ENCODE data around the gene SOAT1. TPM values are rescaled to one million over a fixed set of nuclear protein-coding genes. Genes with fewer than 3 reads are reported as not detected.
"Not testable (repeated sequence)": the region's sequence is repeated elsewhere in the genome, so short reads cannot be mapped to it uniquely, and the experiment has no call there.

SOAT1 gene
- total RNA-seq, 1 donor: 7.5 TPM

DNA sequence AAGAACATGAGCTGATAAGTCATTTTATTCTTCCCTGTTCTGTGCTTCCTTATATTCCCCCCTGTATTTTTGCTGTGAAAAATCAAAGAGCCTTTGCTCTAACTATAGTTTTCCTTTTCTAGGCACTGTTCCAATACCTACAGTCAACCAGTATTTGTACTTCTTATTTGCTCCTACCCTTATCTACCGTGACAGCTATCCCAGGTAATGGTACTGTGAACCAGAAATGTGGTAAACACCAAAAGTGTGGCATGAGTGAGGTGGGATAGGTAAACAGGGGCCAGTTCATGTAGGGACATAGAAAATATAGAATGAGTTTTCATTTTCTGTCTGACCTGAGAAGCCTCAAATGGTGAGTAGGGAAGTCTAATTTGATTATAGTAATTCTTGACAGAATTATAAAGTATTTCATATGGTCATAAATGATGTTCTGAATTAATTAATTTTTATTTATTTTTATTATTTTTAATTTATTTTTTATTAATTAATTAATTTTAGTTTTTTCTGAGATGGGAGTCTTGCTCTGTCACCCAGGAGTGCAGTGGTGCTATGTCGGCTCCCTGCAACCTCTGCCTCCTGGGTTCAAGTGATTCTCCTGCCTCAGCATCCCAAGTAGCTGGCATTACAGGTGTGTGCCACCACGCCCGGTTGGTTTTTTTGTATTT, 49.3 kb downstream of the SOAT1 start:
- DNase-seq (ENCODE audit: low read depth in 2 of 3, low spot score in 2 of 3): no peak

DNA sequence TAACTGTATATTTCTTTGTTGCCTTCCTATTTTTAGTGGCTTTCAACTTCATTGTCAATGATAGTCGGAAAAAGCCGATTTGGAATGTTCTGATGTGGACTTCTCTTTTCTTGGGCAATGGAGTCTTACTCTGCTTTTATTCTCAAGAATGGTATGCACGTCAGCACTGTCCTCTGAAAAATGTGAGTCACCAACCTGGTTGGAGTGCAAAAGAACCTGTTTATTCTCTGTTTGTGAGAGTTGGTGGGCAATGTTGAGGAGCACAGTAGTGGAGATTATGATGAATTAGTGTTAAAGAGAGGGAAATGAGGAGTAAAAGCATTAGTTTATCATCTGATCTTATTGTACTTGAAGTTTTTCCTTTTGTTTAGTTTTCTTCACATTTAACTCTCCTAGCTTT, 57.7 kb downstream of the SOAT1 start:
- no peak for DNase-seq (ENCODE audit: low read depth in 2 of 3, low spot score in 2 of 3)

DNA sequence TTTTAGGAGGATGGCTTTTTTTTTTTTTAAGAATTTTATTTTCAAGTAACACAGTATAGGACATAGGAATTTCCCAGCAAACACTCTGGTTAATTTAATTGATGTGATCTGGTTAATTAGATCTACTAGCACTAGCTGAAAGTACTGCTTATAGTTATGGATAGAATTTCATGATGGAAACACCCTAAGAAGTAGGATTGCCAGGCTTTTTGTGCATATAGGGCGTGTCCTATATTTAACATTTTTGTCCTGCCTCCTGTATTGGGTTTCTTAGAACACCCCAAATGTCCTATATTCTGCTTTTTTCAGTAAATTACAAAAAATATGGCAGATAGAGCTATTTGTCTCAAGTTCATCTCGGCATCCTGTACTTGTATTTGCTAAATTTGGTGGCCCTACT, 58.6 kb downstream of the SOAT1 start:
- no peak for DNase-seq (ENCODE audit: low read depth in 2 of 3, low spot score in 2 of 3)

DNA sequence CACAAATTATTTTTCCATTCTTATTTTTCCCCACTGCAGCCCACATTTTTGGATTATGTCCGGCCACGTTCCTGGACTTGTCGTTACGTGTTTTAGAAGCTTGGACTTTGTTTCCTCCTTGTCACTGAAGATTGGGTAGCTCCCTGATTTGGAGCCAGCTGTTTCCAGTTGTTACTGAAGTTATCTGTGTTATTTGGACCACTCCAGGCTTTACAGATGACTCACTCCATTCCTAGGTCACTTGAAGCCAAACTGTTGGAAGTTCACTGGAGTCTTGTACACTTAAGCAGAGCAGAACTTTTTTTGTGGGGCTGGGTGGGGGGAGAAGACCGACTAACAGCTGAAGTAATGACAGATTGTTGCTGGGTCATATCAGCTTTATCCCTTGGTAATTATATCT, 59.9 kb downstream of the SOAT1 start:
- no peak for DNase-seq (ENCODE audit: low read depth in 2 of 3, low spot score in 2 of 3)

DNA sequence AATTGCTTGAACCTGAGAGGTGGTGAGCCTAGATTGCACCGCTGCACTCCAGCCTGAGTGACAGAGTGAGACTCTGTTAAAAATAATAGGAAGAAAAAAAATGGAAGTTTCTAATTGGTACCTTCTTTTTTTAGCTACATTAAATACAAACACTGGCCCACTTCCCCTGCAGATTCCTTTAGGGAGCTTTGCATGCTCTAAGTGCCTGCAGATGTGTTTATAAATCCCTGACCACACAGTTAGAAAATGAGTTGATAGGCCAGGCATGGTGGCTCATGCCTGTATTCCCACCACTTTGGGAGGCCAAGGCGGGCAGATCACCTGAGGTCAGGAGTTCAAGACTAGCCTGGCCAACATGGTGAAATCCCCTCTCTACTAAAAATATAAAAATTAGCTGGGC, 68.0 kb downstream of the SOAT1 start:
- DNase-seq (ENCODE audit: low read depth in 2 of 3, low spot score in 2 of 3): not testable (repeated sequence)

DNA sequence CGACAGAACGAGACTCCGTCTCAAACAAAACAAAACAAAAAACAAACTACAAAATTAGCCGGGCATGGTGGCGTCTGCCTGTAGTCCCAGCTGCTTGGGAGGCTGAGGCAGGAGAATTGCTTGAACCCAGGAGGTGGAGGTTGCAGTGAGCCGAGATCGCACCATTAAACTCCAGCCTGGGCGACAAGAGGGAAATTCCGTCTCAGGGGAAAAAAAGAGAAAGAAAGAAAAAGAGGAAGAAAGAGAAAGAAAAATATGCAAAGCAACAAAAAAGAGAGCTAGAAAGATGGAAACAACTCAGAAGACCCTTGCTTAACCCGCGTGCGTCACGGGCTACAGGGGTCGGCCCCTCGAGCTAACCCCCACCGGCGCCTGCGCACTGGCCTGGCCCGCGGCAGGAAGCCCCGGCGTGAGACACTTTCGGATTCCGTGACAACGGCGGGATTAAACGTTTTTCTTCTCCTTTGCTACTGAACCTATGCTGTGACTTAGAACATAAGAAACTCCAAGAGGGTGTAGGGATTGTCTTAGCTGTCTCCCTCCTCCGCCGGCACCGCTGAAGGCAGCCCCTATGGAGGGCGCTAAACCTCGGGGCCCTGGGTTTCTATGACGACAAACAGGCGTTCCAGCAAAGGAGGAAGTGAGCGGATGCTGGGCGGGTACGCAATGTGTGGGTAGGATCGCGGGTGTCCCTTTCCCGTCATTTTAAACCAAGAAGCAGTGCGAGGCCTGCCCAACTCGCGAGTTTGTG, 71.9 kb downstream of the SOAT1 start, which contains the start of gene AXDND1:
AXDND1 (plus strand) TSS at position 630 of the 751 bp plus-strand sequence. CDS start 539 bp downstream, outside the sequence.
- peak; percentile 81 to 97 (median 93) for DNase-seq (ENCODE audit: low read depth in 2 of 3, low spot score in 2 of 3)

DNA sequence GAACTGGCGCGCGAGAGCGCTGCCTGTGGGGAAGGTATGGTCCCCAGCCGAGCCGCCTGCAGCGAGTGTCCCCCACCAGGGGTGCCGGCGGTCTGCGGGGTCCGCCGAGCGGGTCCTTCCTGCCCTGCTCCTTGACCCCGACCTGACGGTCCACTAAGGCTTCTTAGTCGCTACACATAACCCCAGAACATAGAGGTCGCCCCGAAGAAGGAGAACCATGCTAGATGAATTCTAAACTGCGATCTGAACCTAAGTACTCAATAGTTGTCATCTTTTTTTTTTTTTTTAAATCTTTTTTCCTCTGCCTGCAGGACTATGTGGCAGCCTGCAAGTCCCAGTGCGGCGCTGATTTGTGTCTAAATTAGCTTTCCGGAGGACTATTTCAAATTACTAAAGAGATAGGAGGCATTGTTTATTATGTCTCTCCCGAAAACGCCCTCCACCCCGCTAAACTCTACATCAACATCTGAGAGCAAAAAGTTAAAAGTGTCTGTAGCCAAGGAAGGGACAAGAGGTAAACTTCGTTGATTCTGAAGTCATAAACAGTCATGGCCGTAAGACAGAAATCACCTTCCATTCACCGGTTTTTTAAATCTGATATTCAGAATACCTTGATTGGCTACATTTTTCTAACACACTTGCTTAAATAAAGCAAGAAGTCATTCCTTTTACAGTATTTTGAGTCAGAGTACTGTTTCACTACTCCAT, 72.7 kb downstream of the SOAT1 start:
- DNase-seq (ENCODE audit: low read depth in 2 of 3, low spot score in 2 of 3): peak in 2 of 3 donors; percentile 16 to 55

DNA sequence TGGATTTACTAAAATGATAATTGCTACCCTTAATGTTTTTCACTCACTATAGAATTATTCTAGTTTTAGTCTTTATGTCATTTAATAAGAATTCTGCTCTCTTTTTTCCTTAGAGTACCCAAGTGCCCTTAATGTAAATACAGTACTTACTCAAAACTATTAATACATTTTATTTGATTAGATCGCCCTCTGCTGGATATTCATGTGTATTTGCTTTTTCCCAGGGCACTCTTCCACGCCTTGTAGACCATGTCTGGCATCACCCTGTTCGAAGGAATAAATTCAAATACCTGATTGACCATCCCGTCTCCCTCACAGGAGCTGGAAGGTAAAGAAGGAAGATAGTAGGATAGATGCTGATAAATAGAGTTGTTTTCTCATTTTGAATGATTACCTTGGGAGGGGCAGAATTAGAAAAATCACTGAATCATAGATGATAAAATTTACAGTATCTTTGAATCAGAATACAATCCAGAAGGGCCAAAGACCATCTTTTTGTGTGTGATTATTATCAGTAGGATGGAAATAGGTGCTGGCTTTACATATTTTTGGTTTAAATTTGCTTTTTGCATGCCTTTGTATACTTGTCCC, 76.2 kb downstream of the SOAT1 start:
- peak; percentile 33 to 80 (median 57) for DNase-seq (ENCODE audit: low read depth in 2 of 3, low spot score in 2 of 3)

DNA sequence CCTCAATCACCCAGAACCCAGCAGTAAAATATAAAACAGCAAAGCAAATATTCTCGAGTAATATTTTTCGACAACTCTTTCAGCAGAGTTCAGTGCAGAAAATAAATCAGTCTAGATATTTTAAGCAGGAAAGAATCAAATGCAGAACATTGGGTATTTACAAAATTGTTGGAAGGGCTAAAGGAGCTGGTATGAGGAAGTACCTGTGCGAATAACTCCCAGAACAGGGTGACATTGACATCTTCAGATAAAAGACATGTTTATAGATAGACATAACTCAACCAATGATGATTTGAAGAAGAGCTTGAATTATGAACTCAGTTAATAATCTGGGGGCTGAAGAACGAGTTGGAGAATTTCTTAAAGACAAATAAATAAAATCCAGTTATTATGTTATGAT, 78.6 kb downstream of the SOAT1 start:
- DNase-seq (ENCODE audit: low read depth in 2 of 3, low spot score in 2 of 3): no peak

DNA sequence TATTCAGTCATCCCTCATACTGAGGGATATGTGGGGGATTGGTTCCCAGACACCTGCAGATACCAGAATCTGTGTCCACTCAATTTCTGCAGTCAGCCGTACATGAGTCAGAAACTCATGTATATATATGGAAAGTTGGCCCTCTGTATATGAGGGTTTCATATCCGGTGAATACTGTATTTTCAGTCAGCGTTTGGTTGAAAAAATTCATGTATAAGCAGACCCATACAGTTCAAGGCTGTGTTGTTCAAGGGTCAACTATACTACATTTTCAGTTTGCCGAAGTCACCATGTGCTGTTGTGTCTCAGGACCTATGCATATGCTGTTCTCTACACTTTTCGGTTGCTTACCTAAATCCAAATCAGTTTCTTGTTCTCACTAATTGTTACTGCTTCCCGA, 82.6 kb downstream of the SOAT1 start:
- DNase-seq (ENCODE audit: low read depth in 2 of 3, low spot score in 2 of 3): no peak

DNA sequence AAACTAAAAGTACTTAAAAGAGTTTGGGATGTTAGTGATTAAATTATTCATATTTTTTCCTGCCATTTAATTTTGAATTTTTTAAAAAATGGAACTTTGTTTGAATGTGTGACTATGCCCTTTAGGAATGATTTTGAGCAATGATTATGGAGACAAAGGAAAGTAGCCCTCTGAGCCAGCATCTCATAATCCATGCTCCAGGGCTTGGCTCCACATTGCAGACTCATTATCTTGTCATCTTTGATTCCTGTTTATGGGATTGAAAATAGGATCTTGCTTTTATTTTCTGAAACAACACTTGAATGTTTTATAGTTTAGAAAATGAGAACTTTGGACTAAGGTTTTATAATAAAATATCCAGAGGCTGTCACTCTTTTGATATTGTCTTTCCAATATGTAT, 86.7 kb downstream of the SOAT1 start:
- DNase-seq (ENCODE audit: low read depth in 2 of 3, low spot score in 2 of 3): no peak

DNA sequence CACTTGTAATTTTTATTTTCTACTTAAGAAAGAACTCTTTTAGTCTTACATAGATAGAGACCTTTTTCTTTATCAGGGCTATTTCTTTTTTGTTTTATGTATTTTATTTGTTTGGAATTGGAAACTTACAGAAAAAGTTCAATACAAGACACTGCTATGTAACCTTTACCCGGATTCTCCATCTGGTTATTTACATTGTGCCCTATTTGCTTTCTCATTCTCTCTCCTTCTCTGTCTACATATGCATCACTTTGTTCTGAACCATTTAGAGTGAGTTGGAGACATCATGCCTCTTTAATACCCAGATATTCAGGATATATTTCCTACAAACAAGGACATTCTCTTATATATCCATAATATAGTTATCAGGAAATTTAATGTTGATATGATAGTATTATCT, 90.4 kb downstream of the SOAT1 start:
- DNase-seq (ENCODE audit: low read depth in 2 of 3, low spot score in 2 of 3): no peak

DNA sequence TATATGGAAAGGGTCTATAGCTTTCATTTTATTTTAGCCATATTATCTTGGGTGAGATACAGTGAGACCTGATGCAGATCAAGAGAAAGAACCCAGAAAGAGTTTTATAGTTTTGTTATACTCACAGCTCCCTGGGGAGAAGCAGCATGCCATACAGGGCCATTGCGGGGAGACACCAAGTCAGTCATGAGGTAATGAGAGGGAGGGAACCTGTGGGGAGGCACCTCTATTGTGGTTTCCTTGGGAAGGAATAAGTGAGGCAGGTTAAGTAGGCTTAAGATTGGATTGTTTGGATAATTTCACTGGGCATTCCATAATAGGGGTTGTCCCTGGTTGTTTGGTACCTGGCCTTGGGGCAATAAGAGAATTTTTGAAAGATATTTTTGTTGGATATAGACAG, 91.9 kb downstream of the SOAT1 start:
- no peak for DNase-seq (ENCODE audit: low read depth in 2 of 3, low spot score in 2 of 3)

DNA sequence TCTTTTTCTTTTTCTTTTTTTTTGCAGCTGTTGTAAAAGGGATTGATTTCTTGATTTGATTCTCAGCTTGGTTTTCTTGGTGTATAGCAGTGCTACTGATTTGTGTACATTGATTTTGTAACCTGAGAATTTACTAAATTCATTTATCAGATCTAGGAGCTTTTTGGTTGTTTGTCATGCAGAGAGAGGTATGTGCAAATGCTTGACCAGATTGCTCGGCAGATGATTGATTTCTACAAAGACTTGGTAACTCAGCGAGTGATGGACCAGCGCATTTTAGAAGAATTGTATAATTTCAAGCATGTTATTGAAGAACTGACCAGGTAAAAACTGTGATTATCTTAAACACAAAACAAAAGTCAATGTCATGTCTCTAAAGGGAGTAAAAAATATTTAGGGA, 100.1 kb downstream of the SOAT1 start:
- no peak for DNase-seq (ENCODE audit: low read depth in 2 of 3, low spot score in 2 of 3)

DNA sequence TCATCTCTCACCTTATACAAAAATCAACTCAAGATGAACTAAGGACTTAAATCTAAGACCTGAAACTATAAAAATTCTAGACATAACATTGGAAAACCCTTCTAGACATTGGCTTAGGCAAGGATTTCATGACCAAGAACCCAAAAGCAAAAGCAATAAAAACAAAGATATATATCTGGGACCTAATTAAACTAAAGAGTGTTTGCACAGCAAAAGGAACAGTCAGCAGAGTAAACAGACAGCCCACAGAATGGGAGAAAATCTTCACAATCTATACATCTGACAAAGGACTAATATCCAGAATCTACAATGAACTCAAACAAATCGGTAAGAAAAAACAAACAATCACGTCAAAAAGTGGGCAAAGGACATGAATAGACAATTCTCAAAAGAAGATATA, 105.8 kb downstream of the SOAT1 start:
- DNase-seq (ENCODE audit: low read depth in 2 of 3, low spot score in 2 of 3): not testable (repeated sequence)

Small RNA genes within 50 kb of the gene (small RNA-seq; reads per million reads assigned to genes)
- not detected for gene AL512326.2

Other genes with a start within 250 kb of the SOAT1 start
- gene TOR3A, start 211.7 kb upstream of the SOAT1 start, total RNA-seq: 38.2 TPM
- gene ABL2, start 64.1 kb upstream of the SOAT1 start, total RNA-seq: 10.2 TPM
- gene AXDND1, start 72.2 kb downstream of the SOAT1 start, total RNA-seq: 0.27 TPM

All from hematopoietic multipotent progenitor cell (in vitro differentiated cells).